Putamen (tissue), 1 donor: ENCODE data around the gene MANBA.

Source experiments
- DNase-seq: peaks from one replicate; pipeline ENCODE4 v3.0.0-alpha.2; 2016; ENCODE audit warnings: low spot score

The MANBA gene

DNA sequence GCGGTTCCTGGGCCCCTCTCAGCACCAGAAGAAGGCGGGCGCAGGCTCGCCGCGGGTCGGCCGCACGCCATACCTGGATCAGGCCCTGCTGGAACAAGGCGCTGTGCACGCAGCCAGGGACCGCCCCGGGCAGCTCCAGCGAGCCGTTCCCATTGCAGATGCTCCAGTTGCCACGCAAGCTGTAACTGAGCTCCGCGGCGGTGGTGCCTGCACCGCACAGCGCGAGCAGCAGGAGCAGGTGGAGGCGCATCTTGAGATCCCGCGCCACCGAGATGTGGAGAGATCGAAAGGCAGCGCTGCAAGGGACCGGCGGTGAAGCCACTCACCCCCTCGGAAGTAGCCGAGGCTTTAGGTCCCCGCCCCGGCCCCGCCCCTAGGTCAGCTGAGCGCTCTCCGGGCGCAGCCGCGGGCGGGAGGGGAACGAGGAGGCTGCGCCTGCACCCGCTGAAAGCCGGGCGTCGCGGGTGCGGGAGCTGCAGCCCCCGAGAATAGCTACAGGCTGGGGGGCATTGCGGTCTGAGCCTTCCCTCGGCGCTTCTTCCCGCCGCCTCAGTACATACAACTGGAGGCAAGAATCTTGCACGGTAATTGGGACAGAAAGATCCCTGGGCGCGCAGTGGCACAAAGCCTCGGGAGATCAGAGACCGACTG is at the start of gene MANBA:
Gene MANBA (minus strand): TSS at position 324 of the 651 bp plus-strand sequence. CDS start 74 bp downstream, at position 250.
- DNase-seq: peak; percentile 89

- no peak for DNase-seq
Observed at GRCh38 chr4:102809691-102810090, 48.9 kb upstream of the MANBA start.

DNA sequence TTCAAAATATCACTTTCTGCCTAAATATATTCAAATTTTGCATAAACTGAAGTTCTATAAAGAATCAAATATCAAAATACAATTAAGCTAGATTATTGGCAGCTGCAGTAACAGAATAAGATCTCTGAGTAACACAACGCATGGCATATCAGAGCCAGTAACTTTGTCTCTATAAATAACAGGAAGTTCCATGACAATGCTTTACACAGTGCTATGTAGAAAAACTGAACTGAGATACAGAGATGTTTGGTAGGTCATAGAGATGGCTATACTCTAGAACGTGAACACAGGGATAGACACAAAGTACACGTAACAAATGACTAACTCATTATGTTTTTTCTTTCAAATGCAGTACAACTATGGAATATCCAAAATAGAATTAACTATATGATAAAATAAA is 48.4 kb upstream of the MANBA start:
- no peak for DNase-seq

- DNase-seq: no peak
Observed at GRCh38 chr4:102808009-102808408, 47.2 kb upstream of the MANBA start.

- no peak for DNase-seq
Observed at GRCh38 chr4:102807345-102807744, 46.6 kb upstream of the MANBA start.

DNA sequence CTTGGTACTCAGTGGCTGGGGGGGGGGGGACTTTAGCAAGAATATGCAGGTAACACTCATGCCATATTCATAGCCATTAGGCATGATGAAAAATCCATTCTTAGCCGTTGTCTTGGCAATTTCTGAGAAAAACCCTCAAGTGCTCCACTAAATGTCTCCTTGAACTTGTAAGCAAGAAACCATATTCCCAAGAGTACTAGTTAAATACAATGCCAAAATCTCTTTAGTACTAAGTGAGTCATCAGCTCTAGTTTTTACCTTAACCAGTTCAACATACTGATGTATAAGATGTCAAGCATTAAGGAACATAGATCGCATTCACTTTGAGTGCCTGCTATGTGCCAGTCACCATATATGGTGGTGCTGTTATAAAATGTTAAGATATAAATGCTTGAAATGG is 39.0 kb upstream of the MANBA start:
- no peak for DNase-seq

DNA sequence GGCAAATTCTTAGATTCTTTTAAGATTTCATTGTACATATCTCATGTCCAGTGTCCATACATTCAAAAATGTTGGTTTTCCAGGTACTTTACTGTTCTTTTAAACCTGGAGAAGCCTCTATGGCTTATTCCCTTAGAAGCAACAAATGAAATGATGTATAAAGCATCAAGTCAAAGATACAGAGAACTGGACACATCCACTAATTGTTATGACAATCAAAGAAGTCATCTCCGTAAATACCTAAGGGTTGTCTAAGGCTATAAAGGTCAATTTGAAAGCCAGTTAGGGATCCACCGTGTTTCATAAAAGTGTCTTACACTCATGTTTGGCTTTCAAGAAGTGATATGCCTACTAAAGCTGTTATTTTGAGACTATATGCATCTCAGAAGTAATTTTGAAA is 34.2 kb upstream of the MANBA start:
- DNase-seq: no peak

GRCh38 chr4:102792361-102792936 is 31.7 kb upstream of the MANBA start:
- no peak for DNase-seq

- no peak for DNase-seq
Observed at GRCh38 chr4:102791318-102791835, 30.6 kb upstream of the MANBA start.

- DNase-seq: no peak
Observed at GRCh38 chr4:102789317-102789717, 28.5 kb upstream of the MANBA start.

DNA sequence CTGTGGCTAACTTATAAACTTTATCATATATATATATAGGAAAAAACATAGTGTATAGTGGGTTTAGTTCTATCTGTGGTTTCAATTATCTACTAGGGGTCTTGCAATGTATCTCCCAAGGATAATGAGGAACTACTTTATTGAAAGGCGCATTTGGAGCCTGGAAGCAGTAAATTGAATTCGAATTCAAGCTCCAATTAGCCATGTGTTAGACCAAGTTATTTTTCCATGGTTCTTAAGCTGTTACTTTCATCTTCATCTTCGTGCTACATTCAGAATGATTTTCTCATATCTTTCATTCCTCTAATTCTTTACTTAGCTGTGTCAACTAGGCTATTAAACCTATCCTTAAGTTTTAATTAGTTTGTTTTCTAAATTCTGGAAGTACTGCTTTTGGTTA is 27.2 kb upstream of the MANBA start:
- DNase-seq: no peak

DNA sequence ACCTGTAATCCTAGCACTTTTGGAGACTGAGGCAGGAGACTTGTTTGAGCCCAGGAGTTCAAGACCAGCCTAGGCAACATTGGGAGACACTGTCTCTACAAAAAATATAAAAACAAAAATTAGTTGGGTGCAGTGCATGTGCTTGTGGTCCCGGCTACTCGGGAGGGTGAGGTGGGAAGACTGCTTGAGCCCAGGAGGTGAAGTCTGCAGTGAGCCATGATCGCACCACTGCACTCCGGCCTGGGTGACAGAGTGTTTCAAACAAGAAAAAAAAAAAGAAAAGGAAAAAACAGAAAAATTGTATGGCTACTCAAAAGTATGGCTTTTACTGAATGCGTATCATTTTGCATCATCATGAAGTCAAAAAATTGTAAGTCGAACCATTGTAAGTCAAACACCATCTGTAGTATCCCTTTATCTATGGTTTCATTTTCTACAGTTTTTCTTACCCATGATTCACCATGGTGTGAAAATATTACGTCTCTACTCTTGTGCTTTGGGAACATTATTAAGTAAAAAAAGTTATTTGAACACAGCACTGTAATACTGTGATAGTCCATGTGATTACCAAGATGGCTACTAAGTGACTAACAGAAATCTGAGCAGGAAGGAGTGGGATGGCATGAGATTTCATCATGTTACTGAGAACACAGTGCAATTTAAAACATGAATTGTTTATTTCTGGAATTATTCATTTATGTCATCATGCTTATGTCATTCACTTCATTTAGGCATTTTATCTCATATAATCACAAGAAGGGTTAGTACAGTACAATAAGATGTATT is 26.5 kb upstream of the MANBA start:
- no peak for DNase-seq

- no peak for DNase-seq
Observed at GRCh38 chr4:102786279-102786678, 25.5 kb upstream of the MANBA start.

DNA sequence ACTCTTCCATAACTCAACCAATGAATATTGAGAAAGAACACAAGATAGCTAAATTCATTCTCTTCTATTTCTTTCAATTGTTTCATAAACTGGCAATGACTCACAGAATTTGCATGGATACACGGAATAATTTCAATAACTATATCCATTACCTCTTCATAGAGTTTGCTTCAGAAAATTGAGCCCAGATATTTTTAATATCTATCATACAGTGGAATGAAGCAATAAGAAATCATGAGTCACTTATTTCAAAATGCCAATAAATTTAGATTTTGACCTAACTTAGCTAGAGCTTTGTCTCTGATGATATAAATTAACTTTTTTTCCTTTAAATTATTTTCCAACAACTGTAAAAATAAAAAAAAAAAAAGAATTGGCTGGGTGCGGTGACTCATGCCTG is 22.2 kb upstream of the MANBA start:
- DNase-seq: peak; percentile 10

GRCh38 chr4:102781570-102781969 is 20.8 kb upstream of the MANBA start:
- no peak for DNase-seq

GRCh38 chr4:102780476-102781144 is 19.8 kb upstream of the MANBA start:
- DNase-seq: no peak

DNA sequence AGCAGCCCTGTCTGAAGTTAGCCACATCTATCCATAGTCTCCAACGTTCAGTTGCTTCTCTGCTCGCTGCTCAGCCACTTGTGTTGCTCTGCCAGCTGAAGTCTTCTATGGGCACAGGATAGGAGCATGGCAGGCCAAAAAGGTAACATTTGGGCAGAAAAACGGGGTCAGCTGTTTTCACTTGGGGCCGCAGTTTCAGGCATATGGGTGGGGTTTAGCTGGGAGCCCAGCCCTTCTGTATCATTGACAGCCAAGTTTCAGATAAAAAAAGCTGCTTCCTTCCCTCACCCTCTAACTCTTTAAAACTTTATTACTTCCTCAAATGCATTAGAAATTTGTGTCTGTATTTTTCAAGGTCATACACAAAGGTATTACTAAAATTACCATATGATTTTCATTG is 18.4 kb upstream of the MANBA start:
- DNase-seq: no peak

- DNase-seq: no peak
Observed at GRCh38 chr4:102778720-102779119, 18.0 kb upstream of the MANBA start.

GRCh38 chr4:102775805-102776204 is 15.0 kb upstream of the MANBA start:
- DNase-seq: no peak

DNA sequence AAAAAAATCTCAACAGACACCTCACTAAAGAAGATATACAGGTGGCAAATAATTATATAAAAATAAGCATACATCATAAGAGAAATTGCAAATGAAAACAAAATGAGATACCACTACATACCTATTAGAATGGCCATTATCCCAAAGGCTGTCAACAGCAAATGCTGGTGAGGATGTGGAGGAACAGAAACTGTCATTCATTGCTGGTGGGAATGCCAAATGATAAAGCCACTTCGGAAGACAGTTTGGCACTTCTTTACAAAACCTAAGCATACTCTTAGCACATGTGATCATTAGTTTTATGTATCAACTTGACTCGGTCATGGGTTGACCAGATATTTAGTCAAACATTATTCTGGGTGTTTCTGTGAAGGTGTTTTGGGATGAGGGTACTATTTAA is 13.5 kb upstream of the MANBA start:
- DNase-seq: no peak

GRCh38 chr4:102772738-102773340 is 12.1 kb upstream of the MANBA start:
- no peak for DNase-seq

DNA sequence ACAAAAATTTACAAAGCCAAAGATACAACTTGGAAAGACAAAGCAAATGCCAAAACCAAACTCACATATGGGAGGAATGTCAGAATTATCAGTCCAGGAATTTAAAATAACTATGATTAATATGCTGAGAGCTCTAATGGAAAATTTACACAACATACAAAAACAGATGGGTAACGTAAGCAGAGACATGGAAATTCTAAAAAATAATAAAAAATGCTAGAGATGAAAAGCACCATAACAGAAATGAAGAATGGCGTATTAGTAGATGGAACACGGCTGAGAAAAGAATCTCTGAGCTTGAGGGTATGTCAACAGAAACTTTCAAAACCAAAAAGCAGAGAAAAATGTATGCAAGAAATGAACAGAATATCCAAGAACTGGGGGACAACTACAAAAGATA is 4.1 kb upstream of the MANBA start:
- DNase-seq: no peak
